D341Med (cell line): ENCODE results near the gene PRPF18.

ENCODE experiments used
- DNase-seq: peaks from one replicate; pipeline ENCODE4 v3.0.0; 2012; ENCODE audit warnings: low spot score

The PRPF18 gene

DNA sequence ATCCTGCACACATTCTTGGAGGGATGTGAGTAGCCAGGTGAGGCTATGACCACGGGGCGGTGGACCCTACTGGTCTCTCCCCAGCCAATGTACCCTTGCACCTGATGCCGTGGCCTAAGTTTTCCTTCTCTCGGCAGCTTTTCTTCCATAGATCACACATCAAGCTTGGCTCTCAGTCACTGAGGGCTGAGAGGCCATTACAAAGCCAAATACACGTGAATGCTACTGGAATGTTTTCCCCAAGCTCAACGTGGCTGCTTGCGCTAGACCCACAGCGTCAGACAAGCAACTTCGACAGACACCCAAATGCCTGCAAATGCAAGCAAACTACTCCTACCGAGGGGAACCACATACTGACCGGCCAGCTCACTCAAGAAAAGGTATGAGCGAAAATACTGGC is 83.1 kb downstream of the PRPF18 start:
- DNase-seq, result no peak

DNA sequence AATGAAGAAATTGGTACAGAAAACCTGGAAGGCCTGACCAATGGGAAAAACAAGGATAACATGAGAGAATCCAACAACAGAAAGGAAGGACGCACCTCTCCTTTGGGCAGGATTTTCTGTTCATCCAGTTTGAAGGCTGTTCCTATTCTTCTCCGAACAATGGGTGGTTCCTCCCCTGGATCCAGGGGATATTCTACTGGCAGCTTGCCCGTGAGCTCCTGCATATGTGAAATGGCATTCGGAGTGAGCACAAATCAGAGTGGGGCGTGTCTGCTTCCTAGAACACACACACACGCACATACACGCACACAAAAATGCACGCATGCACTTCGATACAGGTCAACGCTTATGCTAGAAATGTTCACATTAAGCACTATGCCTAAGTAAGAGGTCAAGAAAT is 83.5 kb downstream of the PRPF18 start:
- no peak for DNase-seq

DNA sequence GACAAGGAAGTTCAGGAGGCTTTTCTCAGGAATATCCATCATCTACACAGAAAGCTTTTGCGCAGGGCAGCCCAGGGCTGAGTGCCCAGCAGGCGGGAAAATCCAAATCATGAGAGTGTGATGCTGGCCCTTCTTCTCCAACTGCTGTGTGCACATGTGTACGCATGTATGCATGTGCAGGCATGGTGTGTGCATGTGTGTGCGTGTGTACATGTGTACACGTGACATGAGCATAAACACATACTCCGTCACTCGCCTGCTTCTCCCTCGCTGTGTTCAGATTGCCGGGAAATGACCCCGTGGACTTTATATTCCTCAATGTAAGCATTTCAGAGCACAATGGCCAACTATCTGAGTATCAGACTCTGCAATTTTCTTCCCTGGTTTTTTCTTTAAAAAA is 85.1 kb downstream of the PRPF18 start:
- DNase-seq, result no peak

DNA sequence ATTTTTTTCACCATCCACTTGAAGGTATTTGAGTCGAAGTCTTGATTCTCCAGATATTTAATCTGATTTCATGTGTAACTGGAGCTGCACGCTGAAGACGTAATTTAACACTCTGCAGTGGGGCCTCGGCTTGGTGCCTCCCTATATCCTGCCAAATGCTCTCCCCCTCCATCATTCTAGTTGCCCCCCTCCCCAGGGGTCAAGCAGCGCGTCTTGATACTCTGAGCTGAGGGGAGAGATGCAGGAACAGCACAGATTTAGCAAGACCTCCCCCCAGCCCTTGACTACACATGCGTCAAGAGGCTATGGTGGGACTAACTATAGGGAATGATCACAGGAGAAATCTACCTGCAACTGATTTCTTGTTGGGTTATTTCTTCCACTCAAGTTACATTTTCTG is 85.8 kb downstream of the PRPF18 start:
- DNase-seq, result no peak

DNA sequence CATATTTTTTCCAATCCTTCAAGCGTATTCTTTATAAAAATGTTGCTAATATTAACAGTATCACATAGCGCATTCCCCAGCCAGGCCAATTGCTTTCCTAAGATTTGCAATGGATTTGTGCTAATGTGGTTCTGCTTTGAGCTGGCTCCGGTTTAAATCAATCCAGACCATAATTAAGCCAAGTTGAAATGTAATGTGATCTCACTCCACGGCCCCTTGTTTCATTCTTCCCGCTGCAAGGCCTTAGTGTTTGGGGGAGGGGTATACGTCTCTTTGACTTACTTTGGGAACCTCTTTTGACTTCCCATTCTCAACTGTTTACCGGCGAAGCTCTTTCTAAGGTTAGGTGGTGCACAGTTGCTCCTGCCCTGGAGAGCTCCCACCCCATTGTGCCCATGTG is 86.4 kb downstream of the PRPF18 start:
- DNase-seq, result no peak

DNA sequence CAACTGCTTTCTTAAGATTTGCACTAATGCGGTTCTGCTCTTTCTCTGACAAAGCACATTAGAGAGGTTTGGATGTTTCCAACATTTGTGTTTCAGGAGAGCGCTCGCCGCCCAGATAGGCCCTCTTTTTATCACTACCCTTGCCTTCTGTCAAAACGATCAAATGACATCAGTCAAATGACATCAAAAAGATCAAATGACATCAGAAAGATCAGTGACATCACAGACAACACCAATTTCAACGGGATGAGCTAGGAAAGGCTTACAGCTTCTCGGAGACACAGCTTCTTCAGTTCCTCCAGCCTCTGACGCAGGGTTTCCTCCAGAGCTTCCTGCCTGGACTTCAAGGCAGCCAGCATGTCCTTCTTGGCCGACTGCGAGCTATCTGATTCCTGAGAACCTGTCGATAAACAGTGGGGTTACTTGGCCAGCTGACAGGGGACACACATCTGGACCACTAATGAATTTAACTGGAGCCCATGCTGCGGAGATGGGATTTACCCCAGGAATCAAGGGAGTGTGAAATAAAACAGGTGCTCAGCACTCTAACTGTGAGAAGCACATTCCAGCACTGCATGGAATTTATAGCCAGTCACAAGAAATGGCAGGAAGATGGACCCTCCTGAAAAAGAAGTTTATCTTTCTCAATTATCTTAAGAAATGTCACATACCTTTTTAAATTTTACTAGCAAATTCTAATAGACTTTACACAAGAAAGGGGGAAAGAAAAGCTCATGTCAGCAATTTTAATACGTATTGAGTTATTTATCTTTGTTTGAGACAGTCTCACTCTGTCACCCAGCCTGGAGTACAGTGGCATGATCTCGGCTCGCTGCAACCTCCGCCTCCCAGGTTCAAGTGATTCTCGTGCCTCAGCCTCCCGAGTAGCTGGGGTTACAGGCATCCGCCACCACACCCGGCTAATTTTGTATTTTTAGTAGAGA is 88.2 kb downstream of the PRPF18 start:
- DNase-seq, result no peak

DNA sequence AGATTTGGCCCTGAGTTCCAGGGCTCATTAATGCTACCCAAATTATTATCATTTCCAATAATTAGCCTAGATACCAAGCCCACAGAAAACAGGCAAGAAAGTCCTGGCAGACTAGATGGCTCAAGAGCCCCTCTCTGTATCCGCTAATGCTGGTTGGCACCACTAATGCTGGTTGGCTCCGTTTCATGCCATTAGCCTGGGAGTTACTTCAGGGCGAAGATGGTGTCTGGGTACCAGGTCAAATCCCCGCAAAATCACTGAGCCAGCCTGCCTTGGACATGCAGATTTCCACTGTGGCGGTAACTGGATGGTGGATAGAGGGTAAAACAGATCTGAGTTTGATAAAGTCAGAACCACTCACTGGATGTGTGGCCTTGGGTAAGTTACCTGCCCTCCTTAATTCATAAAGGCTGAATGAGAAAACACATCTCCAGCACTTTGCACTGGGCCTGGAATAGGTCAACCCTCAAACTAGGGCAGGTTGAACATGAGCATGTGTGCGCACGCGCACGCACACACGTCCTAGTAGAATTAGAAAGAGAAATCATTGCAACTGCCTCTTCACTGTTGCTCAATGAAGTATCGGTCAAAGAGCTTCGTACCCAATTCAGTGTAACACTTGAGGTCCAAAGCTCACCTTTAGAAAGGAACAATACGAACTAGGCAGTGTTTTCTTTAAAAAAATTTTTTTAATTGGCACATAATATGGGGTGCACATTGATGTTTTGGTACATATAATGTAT is 91.5 kb downstream of the PRPF18 start:
- DNase-seq, result no peak
